Pancreas (tissue), 10 donors: ENCODE measurements around the gene CDH13. TPM values are rescaled to one million over a fixed set of nuclear protein-coding genes. Genes with fewer than 3 reads are reported as not detected.

Source experiments
- ATAC-seq, 4 donors: fragments of 200-7000 bp; cut with Tn5 transposase; one replicate each; pipeline versions ENCODE4 v1.8.0 to v1.9.1; 2020; ENCODE audit warnings: mild to moderate bottlenecking in 4 of 4, moderate library complexity in 4 of 4
- DNase-seq, 6 donors: peaks; one replicate each; pipeline ENCODE4 v3.0.0-alpha.2; 2020
- FAIRE-seq: peaks from 2 replicates; lab custom pipeline; 2012; peaks lifted over from hg19 to GRCh38; lab: Jason Lieb, UNC
- H3K27ac ChIP-seq, 4 donors: fragments of 200-600 bp; sonication (generic); 1 replicate in 3 of 4; 2 replicates in 1 of 4; pipeline versions ENCODE4 v1.5.0 to v1.8.0; 2020
- H3K27me3 ChIP-seq, 4 donors: fragments of 200-600 bp; one replicate each; pipeline ENCODE4 v1.8.0; 2021
- H3K36me3 ChIP-seq, 3 donors: fragments of 200-600 bp; sonication (generic) in 1 of 3; one replicate each; pipeline versions ENCODE4 v1.5.0 to v1.8.0; 2020 to 2021
- H3K4me1 ChIP-seq, 3 donors: fragments of 200-600 bp; one replicate each; pipeline ENCODE4 v1.8.0; 2021
- H3K4me3 ChIP-seq, 4 donors: fragments of 200-600 bp; sonication (generic) in 2 of 4; one replicate each; pipeline versions ENCODE4 v1.5.0 to v1.8.0; 2020 to 2021
- H3K9me3 ChIP-seq, 4 donors: fragments of 200-600 bp; one replicate each; pipeline ENCODE4 v1.8.0; 2021
- WGBS, 2 donors: extraction: QIAGEN DNeasy Blood & Tissue Kit; methylation state at CpG; one replicate each; pipeline ENCODE4 v1.1.7; 2013; 5-methylcytosine and 5-hydroxymethylcytosine counted together
- intact Hi-C, 3 donors: fragments of 100-400 bp; cut with DNase I; formaldehyde crosslinking; loops; one replicate each; pipeline versions ENCODE4 v1.11.1 to v1.14.2; 2022
- polyA plus RNA-seq, 2 donors: library from polyadenylated mRNA; stranded (reverse); fragments of 200-250 nt; gene quantifications; one replicate each; pipeline ENCODE4 v1.2.3, GENCODE V29; 2013
- total RNA-seq, 6 donors: library from RNA; stranded (reverse); fragmentation: NEBNext Ultra II Directional in 4 of 6; extraction: Animal tissue kit (Norgen Biotek cat#: 25700) in 4 of 6; gene quantifications; one replicate each; pipeline versions ENCODE4 v1.2.1 to v1.2.4, GENCODE V29; 2021 to 2023
- TF ChIP-seq, protein P1 (sequence below), 4 donors: fragments of 200-600 bp; sonication (generic) in 3 of 4; IDR thresholded peaks; one replicate each; pipeline versions ENCODE4 v1.5.0 to v1.8.0; 2021; ENCODE audit warnings: antibody characterized with exemption in 4 of 4
- donor health status: healthy with polysubstance abuse.
- donor health status: DM: no; HTN: no; CAD: no; lungs with moderate emphysema.
- donor health status: DM: no; HTN: no; CAD: no.
- donor health status: control.
- donor health status: control.
- donor health status: Bipolar disorder and iron deficiency.
- donor health status: DM: yes; HTN: yes; CAD: no.
- donor health status: DM: no; HTN: no; CAD: no.
- donor health status: DM: no; HTN: no; CAD: no.
- donor health status: DM: yes; HTN: yes; CAD: no.

Gene CDH13
- total and polyA plus RNA-seq, 8 donors, result 0.12 to 1.0 (median 0.37) TPM

DNA sequence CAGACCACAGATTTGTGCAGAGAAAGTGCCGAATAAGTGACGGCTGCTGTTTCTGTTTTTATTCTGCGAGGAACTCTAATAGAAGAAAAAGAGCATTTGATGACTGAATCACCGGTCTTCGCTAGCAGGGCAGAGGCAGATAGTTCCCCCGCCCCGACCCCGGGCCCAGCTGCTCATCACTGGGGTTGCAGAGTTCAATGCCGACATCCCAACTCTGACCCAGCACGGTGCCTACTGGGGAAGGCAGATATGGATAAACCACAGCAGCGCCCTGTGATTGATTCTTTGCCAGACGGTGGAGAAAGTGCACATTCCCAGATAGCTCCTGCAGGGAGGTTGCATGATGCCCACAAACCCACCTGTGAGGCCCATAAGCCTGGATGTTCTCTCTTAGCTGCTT lies 823.1 kb downstream of the CDH13 start:
- intact Hi-C loops, result no loop called here
- Histone ChIP-seq H3K9me3 (no peaks in the 10 kb centered on the region), H3K36me3 (no peaks in the 10 kb centered on the region), H3K27ac (no peak overlapping the region), H3K4me3 (no peak overlapping the region), H3K27me3 (peaks cover 0 to 10% (median 0%) of the 10 kb centered on the region in 4 donors), H3K4me1 (no peaks in the 10 kb centered on the region)
- DNase-seq, result no peak
- WGBS, 2 donors, result 57 to 62% methylated on average over 12 of the region's 12 CpGs
- no peak for ATAC-seq
- TF ChIP-seq, protein P1, sequence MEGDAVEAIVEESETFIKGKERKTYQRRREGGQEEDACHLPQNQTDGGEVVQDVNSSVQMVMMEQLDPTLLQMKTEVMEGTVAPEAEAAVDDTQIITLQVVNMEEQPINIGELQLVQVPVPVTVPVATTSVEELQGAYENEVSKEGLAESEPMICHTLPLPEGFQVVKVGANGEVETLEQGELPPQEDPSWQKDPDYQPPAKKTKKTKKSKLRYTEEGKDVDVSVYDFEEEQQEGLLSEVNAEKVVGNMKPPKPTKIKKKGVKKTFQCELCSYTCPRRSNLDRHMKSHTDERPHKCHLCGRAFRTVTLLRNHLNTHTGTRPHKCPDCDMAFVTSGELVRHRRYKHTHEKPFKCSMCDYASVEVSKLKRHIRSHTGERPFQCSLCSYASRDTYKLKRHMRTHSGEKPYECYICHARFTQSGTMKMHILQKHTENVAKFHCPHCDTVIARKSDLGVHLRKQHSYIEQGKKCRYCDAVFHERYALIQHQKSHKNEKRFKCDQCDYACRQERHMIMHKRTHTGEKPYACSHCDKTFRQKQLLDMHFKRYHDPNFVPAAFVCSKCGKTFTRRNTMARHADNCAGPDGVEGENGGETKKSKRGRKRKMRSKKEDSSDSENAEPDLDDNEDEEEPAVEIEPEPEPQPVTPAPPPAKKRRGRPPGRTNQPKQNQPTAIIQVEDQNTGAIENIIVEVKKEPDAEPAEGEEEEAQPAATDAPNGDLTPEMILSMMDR (IDR thresholded peaks at IDR 0.05), result no peak
- FAIRE-seq, result no peak

DNA sequence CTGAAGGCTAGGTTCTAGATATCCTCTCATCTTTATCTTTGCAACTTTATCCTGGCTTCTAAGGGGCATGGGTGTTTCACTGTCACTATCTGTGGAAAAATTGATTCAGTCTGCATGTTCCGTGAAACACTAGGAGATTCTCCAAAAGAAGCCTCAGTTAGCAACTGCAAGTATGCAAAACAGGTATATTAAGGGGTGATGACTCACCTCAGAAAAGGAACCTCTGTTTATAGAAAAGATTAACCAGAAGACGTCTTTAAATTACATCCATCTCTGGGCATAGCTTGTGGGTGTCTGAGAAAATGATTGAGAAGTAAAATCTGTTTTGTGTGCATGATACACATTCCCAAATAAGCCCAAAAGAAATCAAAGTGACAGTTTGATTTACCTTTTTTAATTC lies 827.2 kb downstream of the CDH13 start:
- FAIRE-seq (no peak), DNase-seq (no peak), ATAC-seq (no peak)
- intact Hi-C loops, result no loop called here
- H3K4me1 ChIP-seq, result no peaks in the 10 kb centered on the region
- H3K27ac ChIP-seq, result no peak overlapping the region
- H3K4me3 ChIP-seq, result no peak overlapping the region
- 28 to 35% methylated on average over 2 of the region's 2 CpGs for WGBS, 2 donors
- H3K36me3 ChIP-seq, result no peaks in the 10 kb centered on the region
- H3K9me3 ChIP-seq, result no peaks in the 10 kb centered on the region
- peaks cover 0 to 8% (median 0%) of the 10 kb centered on the region in 4 donors for H3K27me3 ChIP-seq
- TF ChIP-seq, protein P1 (IDR thresholded peaks at IDR 0.05), result no peak

DNA sequence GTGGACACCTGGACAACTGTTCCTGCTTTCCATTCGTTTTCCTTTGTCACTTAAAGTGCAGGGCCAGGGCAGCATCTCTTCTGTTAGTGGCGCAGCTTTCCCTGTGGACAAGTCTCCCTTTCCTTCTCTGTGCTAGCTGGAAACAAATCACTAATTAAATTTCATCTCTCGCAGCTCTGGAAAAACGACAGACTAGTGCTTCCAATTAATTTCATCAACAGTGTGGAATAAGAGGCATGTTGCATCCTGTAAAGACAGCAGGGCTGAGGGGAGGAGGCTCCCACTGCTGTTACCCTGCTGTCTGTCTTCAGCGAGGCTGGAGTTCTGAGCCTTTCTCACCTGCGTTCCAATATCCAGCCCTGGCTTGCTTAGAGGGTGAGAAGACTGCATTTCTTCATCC lies 828.9 kb downstream of the CDH13 start:
- Histone ChIP-seq H3K27ac (no peak overlapping the region), H3K4me3 (no peak overlapping the region), H3K4me1 (no peaks in the 10 kb centered on the region), H3K9me3 (no peaks in the 10 kb centered on the region), H3K36me3 (no peaks in the 10 kb centered on the region), H3K27me3 (peaks cover 0 to 14% (median 0%) of the 10 kb centered on the region in 4 donors)
- ATAC-seq (no peak), FAIRE-seq (no peak), DNase-seq (no peak)
- intact Hi-C loops, result no loop called here
- TF ChIP-seq, protein P1 (IDR thresholded peaks at IDR 0.05), result no peak
- 49 to 63% methylated on average over 6 of the region's 6 CpGs for WGBS, 2 donors

DNA sequence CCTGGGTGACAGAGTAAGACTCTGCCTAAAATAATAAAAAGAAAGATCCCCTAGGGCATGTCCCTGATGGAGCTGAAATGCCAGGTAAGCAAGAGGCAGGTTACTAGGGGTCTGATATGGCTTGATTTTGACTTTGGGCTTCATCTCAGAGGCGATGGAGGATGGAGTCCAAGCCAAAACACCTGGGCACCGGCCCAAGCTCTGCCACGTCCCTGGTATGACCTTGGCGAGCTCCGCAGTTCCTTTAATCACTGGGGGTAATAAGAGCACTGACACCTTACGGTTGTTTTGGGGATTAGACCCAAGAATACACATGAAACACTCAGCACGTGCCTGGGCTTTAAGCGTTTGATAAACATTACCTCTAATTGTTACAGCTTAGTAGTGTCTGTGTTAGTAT lies 830.2 kb downstream of the CDH13 start:
- Histone ChIP-seq H3K27ac (no peak overlapping the region), H3K4me1 (no peaks in the 10 kb centered on the region), H3K27me3 (peaks cover 0 to 14% (median 0%) of the 10 kb centered on the region in 4 donors), H3K9me3 (no peaks in the 10 kb centered on the region), H3K4me3 (no peak overlapping the region), H3K36me3 (no peaks in the 10 kb centered on the region)
- ATAC-seq, result no peak
- TF ChIP-seq, protein P1 (IDR thresholded peaks at IDR 0.05), result no peak
- 41% methylated on average over 8 of the region's 8 CpGs for WGBS, 2 donors
- intact Hi-C loops, result no loop called here
- DNase-seq, result no peak
- FAIRE-seq, result no peak

DNA sequence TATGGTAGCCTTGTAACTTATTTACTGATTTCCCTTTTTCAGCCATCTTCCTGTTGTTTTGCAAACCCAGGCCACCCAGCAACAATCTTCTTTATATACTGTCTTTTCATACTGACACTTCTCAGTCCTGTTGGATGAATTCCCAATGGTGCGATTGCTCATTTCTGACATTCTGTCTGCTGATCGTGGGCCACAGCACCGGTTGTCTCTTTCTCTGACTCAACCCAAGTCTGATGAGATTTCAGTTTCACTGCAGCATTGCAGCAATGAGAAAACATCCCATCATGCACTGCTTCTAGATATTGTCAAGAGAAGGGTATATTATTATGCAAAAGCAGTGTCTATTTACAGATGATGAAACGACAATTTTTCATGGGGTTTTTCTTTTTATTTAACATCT lies 831.8 kb downstream of the CDH13 start:
- H3K4me1 ChIP-seq, result no peaks in the 10 kb centered on the region
- H3K27ac ChIP-seq, result no peak overlapping the region
- DNase-seq (no peak), FAIRE-seq (no peak), ATAC-seq (no peak)
- intact Hi-C loops, result no loop called here
- 54 to 60% methylated on average over 4 of the region's 4 CpGs for WGBS, 2 donors
- no peaks in the 10 kb centered on the region for H3K9me3 ChIP-seq
- H3K36me3 ChIP-seq, result no peaks in the 10 kb centered on the region
- no peak overlapping the region for H3K4me3 ChIP-seq
- TF ChIP-seq, protein P1 (IDR thresholded peaks at IDR 0.05), result no peak
- peaks cover 0 to 14% (median 0%) of the 10 kb centered on the region in 4 donors for H3K27me3 ChIP-seq
